Sigmoid colon (tissue), 7 donors: ENCODE measurements around the gene FMNL2. TPM values are rescaled to one million over a fixed set of nuclear protein-coding genes. Genes with fewer than 3 reads are reported as not detected.
A peak's percentile ranks its signal among the peaks of the same experiment; 100 is the strongest.

ENCODE experiments used
- DNase-seq: peaks from one replicate; pipeline ENCODE4 v3.0.0-alpha.2; 2019
- H3K27ac ChIP-seq, 4 donors: fragments of 200-600 bp; sonication (generic); one replicate each; pipeline ENCODE4 v1.5.1; 2016 to 2019; ENCODE audit warnings: mild to moderate bottlenecking in 1 of 4
- H3K27me3 ChIP-seq, 3 donors: fragments of 200-600 bp; sonication (generic); one replicate each; pipeline ENCODE4 v1.5.1; 2019; ENCODE audit warnings: mild to moderate bottlenecking in 1 of 3
- H3K36me3 ChIP-seq, 4 donors: fragments of 200-600 bp; sonication (generic); one replicate each; pipeline ENCODE4 v1.5.1; 2016 to 2019
- H3K4me1 ChIP-seq, 4 donors: fragments of 200-600 bp; sonication (generic); one replicate each; pipeline ENCODE4 v1.5.1; 2017 to 2019
- H3K4me3 ChIP-seq, 4 donors: fragments of 200-600 bp; sonication (generic); one replicate each; pipeline ENCODE4 v1.5.1; 2017 to 2019; ENCODE audit warnings: mild to moderate bottlenecking in 2 of 4, moderate library complexity in 1 of 4
- H3K9me3 ChIP-seq, 4 donors: fragments of 200-600 bp in 3 of 4; sonication (generic) in 3 of 4; one replicate each; pipeline versions ENCODE4 v1.5.1 to v1.6.1; 2013 to 2019
- CTCF ChIP-seq, 4 experiments: fragments of 450-650 bp in 3 of 4; fragments of 200-600 bp in 1 of 4; IDR thresholded peaks; one replicate each; pipeline ENCODE4 v1.5.1; 2016 to 2019; ENCODE audit warnings: antibody characterized with exemption in 4 of 4, mild to moderate bottlenecking in 3 of 4, moderate library complexity in 2 of 4
- EP300 ChIP-seq, 4 donors: sonication (generic); formaldehyde crosslinking; IDR thresholded peaks; one replicate each; pipeline ENCODE4 v1.6.1; 2017; ENCODE audit warnings: antibody characterized with exemption in 4 of 4
- POLR2A ChIP-seq, 2 donors: fragments of 450-650 bp; IDR thresholded peaks; one replicate each; pipeline ENCODE4 v1.6.1; 2016; ENCODE audit warnings: antibody characterized with exemption in 2 of 2, mild to moderate bottlenecking in 2 of 2, moderate library complexity in 2 of 2
- POLR2AphosphoS5 ChIP-seq, 4 donors: sonication (generic); formaldehyde crosslinking; IDR thresholded peaks; one replicate each; pipeline ENCODE4 v1.6.1; 2017; ENCODE audit warnings: antibody characterized with exemption in 4 of 4
- WGBS, 2 donors: extraction: QIAGEN DNeasy Blood & Tissue Kit; methylation state at CpG; one replicate each; pipeline ENCODE4 v1.1.7; 2013; 5-methylcytosine and 5-hydroxymethylcytosine counted together
- intact Hi-C: fragments of 100-400 bp; cut with DNase I; formaldehyde crosslinking; loops from one replicate; pipeline ENCODE4 v1.15.1; 2023
- polyA plus RNA-seq, 3 donors: library from polyadenylated mRNA; stranded (reverse); fragments of 200-250 nt; gene quantifications; one replicate each; pipeline ENCODE4 v1.2.3, GENCODE V29; 2013
- total RNA-seq, 4 donors: library from RNA; depleted of rRNA; stranded (reverse); fragments of >200 nt; gene quantifications; one replicate each; pipeline ENCODE4 v1.1.0, GENCODE V29; 2016
- donor health status: healthy with polysubstance abuse.
- donor health status: Bipolar disorder and iron deficiency.
- donor health status: healthy.

The FMNL2 gene
- total and polyA plus RNA-seq, 7 donors = 9.4 to 30.5 (median 17.8) TPM

DNA sequence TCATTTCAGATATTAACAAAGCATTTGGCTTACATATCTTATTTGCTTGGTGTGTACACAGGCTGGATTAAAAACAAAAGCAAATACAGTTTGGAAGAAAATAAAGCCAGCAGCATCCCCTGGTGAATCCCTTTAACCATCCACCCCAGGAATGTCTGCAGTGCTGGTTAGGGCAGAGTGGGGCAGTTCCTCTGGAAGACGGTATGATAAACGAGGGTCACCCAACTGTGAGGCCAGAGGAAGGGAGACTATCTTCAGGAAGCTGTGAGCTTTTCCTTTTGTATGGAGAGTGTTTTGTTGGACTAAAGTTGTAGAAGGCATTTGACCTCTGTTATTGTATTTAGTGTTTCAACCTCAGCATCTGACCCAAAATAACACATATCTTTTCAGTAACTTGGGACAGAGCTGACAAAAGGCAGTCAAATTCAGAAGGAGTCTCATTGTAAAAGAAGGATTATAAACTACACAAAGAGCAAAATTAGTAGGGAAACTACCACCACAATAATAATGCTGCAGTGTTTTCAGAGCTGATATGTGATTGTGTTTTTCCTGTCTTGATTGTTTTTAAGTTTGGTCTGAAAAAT lies 159.1 kb downstream of the FMNL2 start:
- Histone ChIP-seq H3K27me3 (no peaks in the 10 kb centered on the region), H3K27ac (no peak overlapping the region), H3K4me1 (peaks cover 0 to 33% (median 30%) of the 10 kb centered on the region in 4 donors), H3K9me3 (no peaks in the 10 kb centered on the region), H3K36me3 (no peaks in the 10 kb centered on the region), H3K4me3 (no peak overlapping the region)
- no peak for DNase-seq
- intact Hi-C loops = no loop called here
- 69 to 79% methylated on average over 2 of the region's 2 CpGs for WGBS, 2 donors
- no peak for TF ChIP-seq POLR2AphosphoS5 (IDR thresholded peaks at IDR 0.05)
- no peak for TF ChIP-seq POLR2A (IDR thresholded peaks at IDR 0.05)
- no peak for TF ChIP-seq EP300 (IDR thresholded peaks at IDR 0.05)
- no peak for TF ChIP-seq CTCF (IDR thresholded peaks at IDR 0.05)

GRCh38 chr2:152496371-152496770 lies 161.4 kb downstream of the FMNL2 start:
- H3K9me3 ChIP-seq = no peaks in the 10 kb centered on the region
- H3K4me3 ChIP-seq = no peak overlapping the region
- DNase-seq = no peak
- peaks cover 0 to 31% (median 23%) of the 10 kb centered on the region in 4 donors for H3K4me1 ChIP-seq
- TF ChIP-seq CTCF (IDR thresholded peaks at IDR 0.05) (no peak), POLR2A (IDR thresholded peaks at IDR 0.05) (no peak), EP300 (IDR thresholded peaks at IDR 0.05) (no peak), POLR2AphosphoS5 (IDR thresholded peaks at IDR 0.05) (no peak)
- H3K27ac ChIP-seq = no peak overlapping the region
- intact Hi-C loops = no loop called here
- no peaks in the 10 kb centered on the region for H3K36me3 ChIP-seq
- no peaks in the 10 kb centered on the region for H3K27me3 ChIP-seq
- 90 to 95% methylated on average over 3 of the region's 3 CpGs for WGBS, 2 donors

DNA sequence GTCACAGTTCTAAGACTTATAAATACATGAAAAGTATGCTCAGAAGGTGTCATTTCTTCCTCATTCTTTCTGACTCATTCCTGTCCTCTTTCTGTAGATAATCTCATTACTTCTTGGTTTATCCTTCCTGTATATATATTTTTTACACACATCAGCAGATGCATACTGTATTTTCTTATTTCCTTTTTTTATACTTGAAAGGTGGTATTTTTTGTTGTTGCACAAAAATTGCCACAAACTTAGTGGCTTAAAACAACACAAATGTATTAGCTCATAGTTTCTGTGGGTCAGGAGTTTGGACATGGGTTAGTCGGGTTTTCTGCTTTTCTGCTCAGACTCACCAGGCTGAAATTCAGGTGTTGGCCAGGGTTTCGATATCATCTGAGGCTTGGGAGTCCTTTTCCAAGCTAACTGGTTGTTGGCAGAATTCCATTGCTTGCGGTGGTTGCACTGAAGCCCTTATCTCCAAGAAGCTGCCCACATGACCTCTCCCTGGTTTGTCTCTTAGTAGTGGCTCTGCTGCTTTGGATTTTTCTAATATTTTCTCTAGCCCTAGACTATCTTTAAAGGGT lies 162.6 kb downstream of the FMNL2 start:
- peak overlapping the region in 1 of 4 donors; percentile 62 for H3K27ac ChIP-seq
- intact Hi-C loops = no loop called here
- no peaks in the 10 kb centered on the region for H3K27me3 ChIP-seq
- no peaks in the 10 kb centered on the region for H3K9me3 ChIP-seq
- no peak for TF ChIP-seq EP300 (IDR thresholded peaks at IDR 0.05)
- no peak for TF ChIP-seq POLR2AphosphoS5 (IDR thresholded peaks at IDR 0.05)
- no peak for TF ChIP-seq POLR2A (IDR thresholded peaks at IDR 0.05)
- TF ChIP-seq CTCF (IDR thresholded peaks at IDR 0.05) = no peak
- no peak overlapping the region for H3K4me3 ChIP-seq
- DNase-seq = no peak
- H3K36me3 ChIP-seq = no peaks in the 10 kb centered on the region
- 30 to 78% methylated on average over 3 of the region's 3 CpGs for WGBS, 2 donors
- peaks cover 0 to 25% (median 22%) of the 10 kb centered on the region in 4 donors for H3K4me1 ChIP-seq

- Histone ChIP-seq H3K36me3 (no peaks in the 10 kb centered on the region), H3K4me3 (no peak overlapping the region), H3K27ac (peak overlapping the region; percentile 50 to 74 (median 60)), H3K9me3 (no peaks in the 10 kb centered on the region), H3K4me1 (peaks cover 0 to 26% (median 22%) of the 10 kb centered on the region in 4 donors), H3K27me3 (no peaks in the 10 kb centered on the region)
- no peak for DNase-seq
- TF ChIP-seq CTCF (IDR thresholded peaks at IDR 0.05) (no peak), POLR2A (IDR thresholded peaks at IDR 0.05) (no peak), POLR2AphosphoS5 (IDR thresholded peaks at IDR 0.05) (no peak), EP300 (IDR thresholded peaks at IDR 0.05) (no peak)
- WGBS, 2 donors = 82 to 89% methylated on average over 3 of the region's 3 CpGs
- intact Hi-C loops = no loop called here
These were observed 164.4 kb downstream of the FMNL2 start for GRCh38 chr2:152499331-152499816.
